ENCODE measurements around the gene TWIST2. TPM values are rescaled to one million over a fixed set of nuclear protein-coding genes. Genes with fewer than 3 reads are reported as not detected.

Gene TWIST2
- total RNA-seq, 1 experiment from 2014 or later, result 0.22 TPM

DNA sequence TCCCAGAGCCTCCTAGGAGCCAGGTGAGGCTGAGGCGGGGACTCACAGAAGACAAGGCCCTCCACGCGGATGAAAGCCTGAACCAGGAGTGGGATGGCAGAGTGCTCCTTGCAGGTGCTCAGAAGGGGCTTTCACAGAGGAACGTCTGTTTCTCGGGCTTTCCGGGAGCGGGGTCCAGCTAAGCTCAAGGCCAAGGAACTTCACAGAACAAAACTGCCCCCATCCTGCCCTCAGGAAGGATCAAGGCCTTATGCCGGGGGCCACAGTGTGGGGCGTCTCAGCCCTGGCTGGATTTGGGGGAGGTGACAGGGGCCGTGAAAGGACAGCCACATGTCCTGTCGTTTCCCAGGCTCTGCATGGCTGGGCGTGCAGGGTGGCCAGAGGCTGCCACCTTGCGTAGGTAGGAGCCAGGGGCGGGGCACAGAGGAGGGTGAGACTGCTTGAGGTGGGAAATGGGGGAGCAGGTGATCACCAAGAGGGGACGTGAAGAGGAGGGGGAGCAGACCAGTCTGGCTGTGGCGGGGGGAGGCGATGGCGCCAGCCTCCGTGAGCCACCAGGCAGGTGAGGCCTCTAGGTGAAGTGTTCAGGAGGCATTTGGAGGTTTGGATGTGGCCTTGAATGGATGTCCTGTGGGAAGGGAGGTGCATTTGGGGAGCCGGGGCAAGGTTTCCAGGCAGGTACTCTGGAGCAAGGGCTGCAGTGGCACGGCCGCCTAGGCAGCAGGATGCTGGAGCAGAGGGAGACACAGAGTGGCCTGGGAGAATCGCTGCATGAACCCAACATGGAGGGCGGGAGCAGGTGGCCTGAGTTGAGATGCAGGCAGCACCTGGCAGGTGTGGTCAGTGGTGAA, 79.1 kb downstream of the TWIST2 start:
- Histone ChIP-seq H4K5ac (ENCODE audit: insufficient read length, low read depth, low read length) (no peak overlapping the region), H3K14ac (ENCODE audit: insufficient read depth, low read length) (no peak overlapping the region; the same call in 1 of the 2 replicates), H2AK5ac (ENCODE audit: insufficient read length, low read length) (no peak overlapping the region), H4K20me1 (ENCODE audit: control insufficient read depth, insufficient read depth, insufficient read length) (no peaks in the 10 kb centered on the region), H2AFZ (ENCODE audit: low read length) (no peak overlapping the region), H2BK15ac (ENCODE audit: low read depth, low read length) (no peak overlapping the region), H2BK5ac (ENCODE audit: insufficient read length, low read length) (no peak overlapping the region), H3K4me1 (ENCODE audit: insufficient read depth, low read length) (no peaks in the 10 kb centered on the region), H3K27ac (ENCODE audit: insufficient read length, low read depth, low read length) (no peak overlapping the region), H2BK12ac (ENCODE audit: insufficient read length, low read depth, low read length) (no peak overlapping the region), H3K9ac (ENCODE audit: extremely low read depth, insufficient read length, low read length) (no peak overlapping the region), H4K91ac (ENCODE audit: insufficient read length, low read depth, low read length) (no peak overlapping the region), H2BK120ac (ENCODE audit: low read depth, low read length, poor library complexity, severe bottlenecking) (no peak overlapping the region), H3K9me3 (ENCODE audit: control insufficient read depth, low read depth, low read length) (no peaks in the 10 kb centered on the region), H3K18ac (ENCODE audit: insufficient read length, low read depth, low read length) (no peak overlapping the region), H3T11ph (ENCODE audit: low read length) (no peak overlapping the region), H3K4me2 (ENCODE audit: insufficient read depth, insufficient read length, low read length) (no peak overlapping the region), H3K4ac (ENCODE audit: low read depth, low read length) (no peak overlapping the region), H3K79me1 (ENCODE audit: insufficient read depth, low read depth, low read length, poor library complexity, severe bottlenecking) (no peaks in the 10 kb centered on the region), H3K79me2 (ENCODE audit: insufficient read depth, low read length) (no peaks in the 10 kb centered on the region), H3K56ac (ENCODE audit: insufficient read length, low read depth, low read length) (no peak overlapping the region), H3K23ac (ENCODE audit: insufficient read length, low read depth, low read length) (no peak overlapping the region), H4K8ac (replicated peaks; ENCODE audit: insufficient read length, low read depth, low read length) (no peak overlapping the region), H2BK20ac (ENCODE audit: low read depth, low read length, poor library complexity, severe bottlenecking) (no peak overlapping the region), H3K27me3 (ENCODE audit: insufficient read depth, low read length) (no peaks in the 10 kb centered on the region), H3K23me2 (ENCODE audit: insufficient read length, low read depth, low read length, poor library complexity, severe bottlenecking) (no peaks in the 10 kb centered on the region)
- Mint-ChIP-seq H3K27me3 (ENCODE audit: low read depth) (peaks cover 19% of the 10 kb centered on the region), H3K4me1 (no peaks in the 10 kb centered on the region), H3K36me3 (ENCODE audit: insufficient read depth in 1 of 3, low read depth in 3 of 3) (no peaks in the 10 kb centered on the region), H3K27ac (no peak overlapping the region), H3K4me3 (no peak overlapping the region), H3K9me3 (no peaks in the 10 kb centered on the region)
- WGBS (ENCODE audit: extremely low coverage, insufficient read length, low lambda C conversion rate), result no CpG with 5 or more reads among the region's 24 CpGs
- TF ChIP-seq CTCF (conservative IDR thresholded peaks at IDR 0.05), result no peak
- no peak for DNase-seq

Measured in H9 (cell line).